IMR-90 (cell line): ENCODE results near the gene SERPIND1. TPM values are rescaled to one million over a fixed set of nuclear protein-coding genes. Genes with fewer than 3 reads are reported as not detected.

Source experiments
- ATAC-seq: fragments of 200-7000 bp; cut with Tn5 transposase; 2 replicates; pipeline ENCODE4 v1.9.1; 2020; ENCODE audit warnings: low read depth, mild to moderate bottlenecking, moderate library complexity
- BruUV-seq: library from RNA; stranded (reverse); fragments of 400-500 nt; replicated peaks from 2 replicates; lab custom pipeline; 2021; lab: Mats Ljungman, UMichigan
- CTCF ChIA-PET: fragments of 300-600 bp; formaldehyde crosslinking; extraction: SDS; loops from one replicate; lab custom pipeline; 2021; ENCODE audit warnings: antibody characterized with exemption; lab: Yijun Ruan, JAX
- POLR2A ChIA-PET: fragments of 300-600 bp; sonication (Branson Sonifier 250); formaldehyde crosslinking; loops from one replicate; lab custom pipeline; 2022; ENCODE audit warnings: antibody characterized with exemption; ENCODE audit not compliant: unreplicated experiment; lab: Charles Lee
- DNase-seq: peaks from one replicate; pipeline ENCODE4 v3.0.0; 2013
- H2AFZ ChIP-seq: replicated peaks from 2 replicates; pipeline ENCODE3; 2013; ENCODE audit warnings: low read length, mild to moderate bottlenecking; ENCODE audit not compliant: poor library complexity
- H2AK5ac ChIP-seq: 2 replicates; pipeline ENCODE4 v1.6.1; 2013; ENCODE audit warnings: low read depth, low read length, inconsistent platforms
- H2AK9ac ChIP-seq: replicated peaks from 2 replicates; pipeline ENCODE3; 2013; ENCODE audit warnings: mild to moderate bottlenecking, low read depth, low read length, moderate library complexity; ENCODE audit not compliant: poor library complexity
- H2BK120ac ChIP-seq: 2 replicates; pipeline ENCODE4 v1.6.1; 2013; ENCODE audit warnings: low read depth, low read length, inconsistent platforms
- H2BK15ac ChIP-seq: 3 replicates; pipeline ENCODE4 v1.6.1; 2013; ENCODE audit warnings: low read depth, low read length, inconsistent platforms
- H2BK20ac ChIP-seq: 2 replicates; pipeline ENCODE4 v1.6.1; 2013; ENCODE audit warnings: low read depth, mild to moderate bottlenecking, inconsistent platforms, low read length, moderate library complexity
- H2BK5ac ChIP-seq: 2 replicates; pipeline ENCODE4 v1.6.1; 2013; ENCODE audit warnings: mild to moderate bottlenecking, low read depth, low read length, inconsistent platforms; ENCODE audit not compliant: poor library complexity, severe bottlenecking
- H3K14ac ChIP-seq: replicated peaks from 2 replicates; pipeline ENCODE4 v1.6.1; 2013; ENCODE audit warnings: low read depth, low read length, inconsistent platforms
- H3K18ac ChIP-seq: 2 replicates; pipeline ENCODE4 v1.6.1; 2013; ENCODE audit warnings: low read depth, low read length, control low read depth
- H3K23ac ChIP-seq: 2 replicates; pipeline ENCODE4 v1.6.1; 2013; ENCODE audit warnings: low read depth, low read length, inconsistent platforms
- H3K27ac ChIP-seq: 2 replicates; pipeline ENCODE4 v1.5.1; 2013; ENCODE audit warnings: mild to moderate bottlenecking, control low read depth, low read length; ENCODE audit not compliant: insufficient read depth
- H3K27me3 ChIP-seq: 2 replicates; pipeline ENCODE4 v1.6.1; 2013; ENCODE audit warnings: low read length; ENCODE audit not compliant: control insufficient read depth, insufficient read depth
- H3K36me3 ChIP-seq: 2 replicates; pipeline ENCODE4 v1.6.1; 2013; ENCODE audit warnings: low read length, mixed read lengths; ENCODE audit not compliant: control insufficient read depth, insufficient read depth
- H3K4ac ChIP-seq: 2 replicates; pipeline ENCODE4 v1.6.1; 2013; ENCODE audit warnings: low read depth, low read length, inconsistent platforms
- H3K4me1 ChIP-seq: 2 replicates; pipeline ENCODE4 v1.6.1; 2013; ENCODE audit warnings: low read length, mixed read lengths; ENCODE audit not compliant: control insufficient read depth, insufficient read depth
- H3K4me2 ChIP-seq: 2 replicates; pipeline ENCODE4 v1.6.1; 2013; ENCODE audit warnings: low read depth, mild to moderate bottlenecking, control low read depth, low read length, moderate library complexity
- H3K4me3 ChIP-seq: 2 replicates; pipeline ENCODE4 v1.5.1; 2013; ENCODE audit warnings: low read depth, mild to moderate bottlenecking, control low read depth, low read length, moderate library complexity; ENCODE audit not compliant: insufficient read depth
- H3K56ac ChIP-seq: 2 replicates; pipeline ENCODE4 v1.6.1; 2013; ENCODE audit warnings: low read length, inconsistent platforms; ENCODE audit not compliant: insufficient read depth; ENCODE audit errors: extremely low read depth
- H3K79me1 ChIP-seq, 2 experiments: 2 replicates each; pipeline ENCODE4 v1.6.1; 2013; ENCODE audit warnings: low read length in 2 of 2, inconsistent platforms in 1 of 2, low read depth in 1 of 2
- H3K9ac ChIP-seq: 2 replicates; pipeline ENCODE4 v1.6.1; 2013; ENCODE audit warnings: low read depth, low read length, control low read depth
- H3K9me1 ChIP-seq: 2 replicates; pipeline ENCODE4 v1.6.1; 2013; ENCODE audit warnings: low read length, inconsistent platforms; ENCODE audit not compliant: insufficient read depth
- H3K9me3 ChIP-seq: 2 replicates; pipeline ENCODE4 v1.6.1; 2013; ENCODE audit warnings: low read length; ENCODE audit not compliant: control insufficient read depth, insufficient read depth
- H4K20me1 ChIP-seq: 2 replicates; pipeline ENCODE4 v1.6.1; 2013; ENCODE audit warnings: low read length, inconsistent platforms; ENCODE audit not compliant: insufficient read depth
- H4K5ac ChIP-seq: 2 replicates; pipeline ENCODE4 v1.6.1; 2013; ENCODE audit warnings: mild to moderate bottlenecking, low read depth, low read length, control low read depth
- H4K8ac ChIP-seq, 2 experiments: 2 replicates each; pipeline ENCODE4 v1.6.1; 2013; ENCODE audit warnings: low read depth in 2 of 2, low read length in 2 of 2, control low read depth in 1 of 2, inconsistent platforms in 1 of 2
- H4K91ac ChIP-seq: 2 replicates; pipeline ENCODE4 v1.6.1; 2013; ENCODE audit warnings: low read depth, low read length, inconsistent platforms; ENCODE audit not compliant: insufficient read depth
- BHLHE40 ChIP-seq: fragments of 150-350 bp; IDR thresholded peaks from 2 replicates; pipeline ENCODE4 v1.6.1; 2016; ENCODE audit warnings: mild to moderate bottlenecking, low read depth, low read length
- CEBPB ChIP-seq: IDR thresholded peaks from 2 replicates; pipeline ENCODE4 v1.6.1; 2012; ENCODE audit warnings: low read depth, low read length, improper control_type of control experiment
- CHD1 ChIP-seq: IDR thresholded peaks from 2 replicates; pipeline ENCODE4 v1.6.1; 2012; ENCODE audit warnings: low read depth, low read length, improper control_type of control experiment
- CTCF ChIP-seq: conservative IDR thresholded peaks from 2 replicates; pipeline ENCODE4 v1.5.1; 2012; ENCODE audit warnings: mild to moderate bottlenecking, low read depth, low read length, improper control_type of control experiment
- ELK1 ChIP-seq: fragments of 150-350 bp; IDR thresholded peaks from 2 replicates; pipeline ENCODE4 v1.6.1; 2016; ENCODE audit warnings: low read depth, mild to moderate bottlenecking, low read length, moderate library complexity, borderline replicate concordance
- FOS ChIP-seq: fragments of 150-350 bp; IDR thresholded peaks from 2 replicates; pipeline ENCODE4 v1.6.1; 2016; ENCODE audit warnings: low read depth, low read length
- MAFK ChIP-seq: IDR thresholded peaks from 2 replicates; pipeline ENCODE4 v1.6.1; 2012; ENCODE audit warnings: low read depth, low read length, improper control_type of control experiment
- MAZ ChIP-seq: IDR thresholded peaks from 2 replicates; pipeline ENCODE4 v1.6.1; 2012; ENCODE audit warnings: low read depth, mild to moderate bottlenecking, low read length, improper control_type of control experiment, moderate library complexity, borderline replicate concordance
- MXI1 ChIP-seq: IDR thresholded peaks from 2 replicates; pipeline ENCODE4 v1.6.1; 2012; ENCODE audit warnings: low read depth, mild to moderate bottlenecking, low read length, moderate library complexity, borderline replicate concordance
- NFE2L2 ChIP-seq: fragments of 150-350 bp; IDR thresholded peaks from 2 replicates; pipeline ENCODE4 v1.6.1; 2016; ENCODE audit warnings: low read depth, mild to moderate bottlenecking, low read length
- POLR2A ChIP-seq: IDR thresholded peaks from 2 replicates; pipeline ENCODE4 v1.6.1; 2012; ENCODE audit warnings: mild to moderate bottlenecking, low read depth, low read length
- RAD21 ChIP-seq: IDR thresholded peaks from 2 replicates; pipeline ENCODE4 v1.6.1; 2012; ENCODE audit warnings: low read length, improper control_type of control experiment
- RCOR1 ChIP-seq: IDR thresholded peaks from 2 replicates; pipeline ENCODE4 v1.6.1; 2012; ENCODE audit warnings: mild to moderate bottlenecking, low read length, improper control_type of control experiment; ENCODE audit not compliant: insufficient replicate concordance
- RFX5 ChIP-seq: IDR thresholded peaks from 2 replicates; pipeline ENCODE4 v1.8.0; 2012; ENCODE audit warnings: low read depth, mild to moderate bottlenecking, low read length, moderate library complexity
- SMC3 ChIP-seq: fragments of 150-350 bp; IDR thresholded peaks from 2 replicates; pipeline ENCODE4 v1.6.1; 2016; ENCODE audit warnings: low read depth, mild to moderate bottlenecking, antibody characterized with exemption, low read length, moderate library complexity
- USF2 ChIP-seq: fragments of 150-350 bp; IDR thresholded peaks from 2 replicates; pipeline ENCODE4 v1.6.1; 2017; ENCODE audit warnings: mild to moderate bottlenecking, antibody characterized with exemption, low read length, low read depth
- WGBS, 2 experiments: methylation state at CpG; one replicate each; pipeline versions ENCODE4 v1.1.5 to v1.1.7; 2013; ENCODE audit warnings: missing lambda C conversion rate in 2 of 2; ENCODE audit not compliant: insufficient read length in 1 of 2; ENCODE audit errors: extremely low coverage in 2 of 2; 5-methylcytosine and 5-hydroxymethylcytosine counted together
- dilution Hi-C: fragments of 300-500 bp; cut with HindIII; formaldehyde crosslinking; loops from one replicate; pipeline ENCODE4 v1.14.3; 2018; ENCODE audit warnings: low sequenced_read_pairs; ENCODE audit not compliant: unreplicated experiment
- in situ Hi-C: fragments of 300-500 bp; cut with MboI; formaldehyde crosslinking; loops from 3 replicates; pipeline ENCODE4 v1.14.3; 2019; ENCODE audit warnings: low sequenced_read_pairs, inconsistent platforms, mixed read lengths
- intact Hi-C: fragments of 100-400 bp; cut with micrococcal nuclease; formaldehyde crosslinking; loops from 2 replicates; pipeline ENCODE4 v1.10.0; 2022
- polyA plus RNA-seq, 3 experiments: library from polyadenylated mRNA; depleted of rRNA; stranded (reverse); fragments of >200 nt; gene quantifications; 2 replicates each; pipeline ENCODE4 v1.2.3, GENCODE V29; 2012; ENCODE audit warnings: low replicate concordance in 1 of 3
- total RNA-seq: library from RNA; depleted of rRNA; stranded (reverse); fragments of >200 nt; gene quantifications from 2 replicates; pipeline ENCODE4 v1.2.3, GENCODE V29; 2012

Gene SERPIND1
- total and polyA plus RNA-seq, 2 of the 4 experiments (the other 2 are of a cell fraction) = 0.12 TPM; not detected in 1

- ChIA-PET CTCF (no interaction called here), POLR2A (no interaction called here)
- Histone ChIP-seq H2AFZ (no peak overlapping the region), H3K23ac (no peak overlapping the region), H4K91ac (no peak overlapping the region), H3K27ac (no peak overlapping the region), H3K4me1 (no peaks in the 10 kb centered on the region), H2AK5ac (no peak overlapping the region), H4K20me1 (peaks cover 5% of the 10 kb centered on the region; the same call in 1 of the 2 replicates), H3K18ac (no peak overlapping the region), H3K9ac (no peak overlapping the region), H2BK5ac (no peak overlapping the region), H2BK120ac (no peak overlapping the region), H3K79me1 (peaks cover 10 to 34% of the 10 kb centered on the region in 2 experiments), H3K4ac (no peak overlapping the region), H3K9me1 (peaks cover 11% of the 10 kb centered on the region), H2BK15ac (no peak overlapping the region), H3K14ac (no peak overlapping the region), H3K27me3 (no peaks in the 10 kb centered on the region), H4K5ac (no peak overlapping the region), H3K9me3 (no peaks in the 10 kb centered on the region), H4K8ac (no peak overlapping the region), H2BK20ac (no peak overlapping the region), H3K4me3 (no peak overlapping the region), H3K36me3 (peaks cover 20% of the 10 kb centered on the region), H2AK9ac (no peak overlapping the region), H3K56ac (no peak overlapping the region), H3K4me2 (no peak overlapping the region)
- in situ Hi-C loops = no loop called here
- TF ChIP-seq MAFK (no peak), SMC3 (no peak), MAZ (no peak), NFE2L2 (no peak), FOS (no peak), ELK1 (no peak), RCOR1 (no peak), RAD21 (no peak), POLR2A (no peak), RFX5 (no peak), CTCF (no peak), USF2 (no peak), CEBPB (no peak), BHLHE40 (no peak), MXI1 (no peak), CHD1 (no peak)
- intact Hi-C loops = no loop called here
- ATAC-seq = no peak
- dilution Hi-C loops = no loop called here
- WGBS, 2 experiments = 100% methylated on average over 3 of the region's 6 CpGs; no CpG with 5 or more reads in 1 of the 2 experiments
- no peak for DNase-seq
- no TSS peak for BruUV-seq
Observed at GRCh38 chr22:20833225-20833665, 59.3 kb downstream of the SERPIND1 start.
